RWPE2 (cell line): ENCODE data around the gene JAG1.
"Not testable (repeated sequence)": the region's sequence is repeated elsewhere in the genome, so short reads cannot be mapped to it uniquely, and the experiment has no call there.

Experiments
- ATAC-seq: fragments of 200-7000 bp; cut with Tn5 transposase; 3 replicates; pipeline ENCODE4 v1.9.1; 2021; ENCODE audit warnings: low read depth
- DNase-seq: peaks from one replicate; pipeline ENCODE4 v3.0.0-alpha.2; 2020; ENCODE audit warnings: low spot score
- H3K27ac ChIP-seq: fragments of 450-650 bp; 2 replicates; pipeline ENCODE4 v1.5.1; 2017; ENCODE audit warnings: mild to moderate bottlenecking; ENCODE audit not compliant: poor library complexity, severe bottlenecking
- H3K27me3 ChIP-seq: fragments of 250-450 bp; sonication (Bioruptor Pico); 2 replicates; pipeline ENCODE4 v1.5.1; 2021; ENCODE audit warnings: mild to moderate bottlenecking, moderate library complexity; ENCODE audit not compliant: insufficient read depth, poor library complexity, severe bottlenecking
- H3K36me3 ChIP-seq: fragments of 250-450 bp; sonication (Bioruptor Pico); 2 replicates; pipeline ENCODE4 v1.5.1; 2020; ENCODE audit warnings: low read depth, mild to moderate bottlenecking, moderate library complexity
- H3K4me1 ChIP-seq: fragments of 250-450 bp; sonication (Bioruptor Pico); 2 replicates; pipeline ENCODE4 v1.5.1; 2021; ENCODE audit warnings: mild to moderate bottlenecking, moderate library complexity; ENCODE audit not compliant: insufficient read depth, poor library complexity, severe bottlenecking
- H3K4me3 ChIP-seq: fragments of 250-450 bp; sonication (Bioruptor Pico); 2 replicates; pipeline ENCODE4 v1.5.1; 2021; ENCODE audit warnings: mild to moderate bottlenecking, moderate library complexity; ENCODE audit not compliant: severe bottlenecking
- H3K9me3 ChIP-seq: fragments of 250-450 bp; sonication (Bioruptor Pico); 2 replicates; pipeline ENCODE4 v1.5.1; 2021; ENCODE audit warnings: mild to moderate bottlenecking, moderate library complexity; ENCODE audit not compliant: severe bottlenecking
- CTCF ChIP-seq: fragments of 450-650 bp; IDR thresholded peaks from one replicate; pipeline ENCODE4 v1.5.1; 2017; ENCODE audit warnings: mild to moderate bottlenecking, moderate library complexity; ENCODE audit not compliant: poor library complexity, severe bottlenecking

Gene JAG1

GRCh38 chr20:10595266-10595665 lies 78.5 kb downstream of the JAG1 start:
- Histone ChIP-seq H3K27me3 (no peaks in the 10 kb centered on the region), H3K4me1 (peaks cover 76% of the 10 kb centered on the region), H3K4me3 (no peak overlapping the region), H3K9me3 (no peaks in the 10 kb centered on the region), H3K27ac (no peak overlapping the region), H3K36me3 (no peaks in the 10 kb centered on the region)
- no peak for TF ChIP-seq CTCF
- DNase-seq = no peak
- no peak for ATAC-seq

- Histone ChIP-seq H3K27me3 (no peaks in the 10 kb centered on the region), H3K27ac (no peak overlapping the region), H3K9me3 (no peaks in the 10 kb centered on the region), H3K4me3 (no peak overlapping the region), H3K4me1 (peaks cover 74% of the 10 kb centered on the region), H3K36me3 (no peaks in the 10 kb centered on the region)
- no peak for TF ChIP-seq CTCF
- no peak for DNase-seq
- ATAC-seq = no peak
Observed at GRCh38 chr20:10594296-10594868, 79.4 kb downstream of the JAG1 start.

- peaks cover 51% of the 10 kb centered on the region for H3K4me1 ChIP-seq
- H3K4me3 ChIP-seq = no peak overlapping the region
- no peaks in the 10 kb centered on the region for H3K9me3 ChIP-seq
- no peaks in the 10 kb centered on the region for H3K36me3 ChIP-seq
- ATAC-seq (no peak), DNase-seq (no peak)
- no peaks in the 10 kb centered on the region for H3K27me3 ChIP-seq
- H3K27ac ChIP-seq = peak overlapping the region; percentile 74
- TF ChIP-seq CTCF = no peak
Observed at GRCh38 chr20:10591946-10592521, 81.8 kb downstream of the JAG1 start.

- Histone ChIP-seq H3K36me3 (no peaks in the 10 kb centered on the region), H3K27me3 (no peaks in the 10 kb centered on the region), H3K9me3 (no peaks in the 10 kb centered on the region), H3K4me1 (peaks cover 42% of the 10 kb centered on the region), H3K4me3 (no peak overlapping the region), H3K27ac (peak overlapping the region; percentile 74)
- peak; percentile 75 for ATAC-seq
- no peak for DNase-seq
- no peak for TF ChIP-seq CTCF
Observed at GRCh38 chr20:10590950-10591671, 82.7 kb downstream of the JAG1 start.

- not testable (repeated sequence) for H3K27me3 ChIP-seq, H3K9me3 ChIP-seq, H3K4me3 ChIP-seq, DNase-seq, H3K36me3 ChIP-seq, ATAC-seq
- Histone ChIP-seq H3K4me1 (peaks cover 41% of the 10 kb centered on the region), H3K27ac (peak overlapping the region; percentile 74)
Observed at GRCh38 chr20:10590446-10590845, 83.4 kb downstream of the JAG1 start.
